Measurements from ENCODE around the gene ERCC6L2.

The ERCC6L2 gene

GRCh38 chr9:96006296-96006879, 130.9 kb downstream of the ERCC6L2 start:
- Histone ChIP-seq H2BK120ac (ENCODE audit: low read depth, low read length) (no peak overlapping the region), H2AK5ac (ENCODE audit: low read length) (no peak overlapping the region)

DNA sequence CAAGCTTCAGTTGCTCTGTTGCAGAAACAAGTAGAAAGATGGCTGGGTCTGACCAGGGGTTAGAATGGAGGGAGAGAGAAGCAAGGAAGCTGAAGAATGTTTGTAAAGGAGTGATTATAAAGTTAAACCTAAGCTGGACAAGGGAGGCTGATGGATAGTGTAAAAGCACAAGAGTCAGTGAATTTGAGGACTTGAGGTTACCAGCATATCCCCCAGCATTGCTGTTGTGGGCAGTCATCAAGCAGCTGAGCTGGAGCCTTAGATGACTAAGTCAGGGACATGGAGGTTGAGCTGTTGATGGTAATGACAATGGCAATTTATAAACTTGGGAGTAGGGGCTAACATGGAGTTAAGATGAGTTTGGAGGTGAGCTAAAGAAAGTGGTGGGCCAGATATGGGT, 131.5 kb downstream of the ERCC6L2 start:
- Histone ChIP-seq H2BK5ac (ENCODE audit: low read length) (no peak overlapping the region), H4K5ac (ENCODE audit: low read length) (no peak overlapping the region), H3K79me1 (ENCODE audit: low read length) (no peaks in the 10 kb centered on the region), H2BK15ac (replicated peaks; ENCODE audit: low read depth) (no peak overlapping the region), H3K9ac (ENCODE audit: low read length) (no peak overlapping the region), H3K23ac (ENCODE audit: low read length) (no peak overlapping the region), H3K56ac (ENCODE audit: low read length) (no peak overlapping the region), H2AK5ac (ENCODE audit: low read length) (no peak overlapping the region), H3K18ac (ENCODE audit: low read length) (no peak overlapping the region), H3K27me3 (ENCODE audit: insufficient read depth, low read length, poor library complexity) (no peaks in the 10 kb centered on the region), H3K4me2 (ENCODE audit: low read length) (no peak overlapping the region), H3K4me3 (ENCODE audit: low read length) (no peak overlapping the region), H3K4me1 (ENCODE audit: control insufficient read depth, low read depth, low read length) (no peaks in the 10 kb centered on the region), H3K79me2 (ENCODE audit: control insufficient read depth, insufficient read depth, low read length) (no peaks in the 10 kb centered on the region), H3K4ac (ENCODE audit: low read depth, low read length) (no peak overlapping the region), H2BK120ac (ENCODE audit: low read depth, low read length) (no peak overlapping the region), H4K8ac (ENCODE audit: low read depth, low read length) (no peak overlapping the region), H3K36me3 (ENCODE audit: control insufficient read depth, insufficient read depth, low read length) (no peaks in the 10 kb centered on the region), H3K27ac (ENCODE audit: low read depth, low read length) (no peak overlapping the region)
- DNase-seq: no peak

More at GRCh38 chr9:96006296-96006879, 130.9 kb downstream of the ERCC6L2 start:
- H3K4me1 ChIP-seq (ENCODE audit: control insufficient read depth, low read depth, low read length): no peaks in the 10 kb centered on the region
- no peak overlapping the region for H3K23ac ChIP-seq (ENCODE audit: low read length)
- no peak overlapping the region for H4K5ac ChIP-seq (ENCODE audit: low read length)
- H2BK5ac ChIP-seq (ENCODE audit: low read length): no peak overlapping the region
- no peak overlapping the region for H3K56ac ChIP-seq (ENCODE audit: low read length)
- H4K8ac ChIP-seq (ENCODE audit: low read depth, low read length): no peak overlapping the region
- H3K36me3 ChIP-seq (ENCODE audit: control insufficient read depth, insufficient read depth, low read length): no peaks in the 10 kb centered on the region
- H3K79me1 ChIP-seq (ENCODE audit: low read length): no peaks in the 10 kb centered on the region
- H2BK15ac ChIP-seq (replicated peaks; ENCODE audit: low read depth): no peak overlapping the region
- no peaks in the 10 kb centered on the region for H3K79me2 ChIP-seq (ENCODE audit: control insufficient read depth, insufficient read depth, low read length)
- H3K18ac ChIP-seq (ENCODE audit: low read length): no peak overlapping the region
- no peak overlapping the region for H3K4me3 ChIP-seq (ENCODE audit: low read length)
- DNase-seq: no peak
- H3K9ac ChIP-seq (ENCODE audit: low read length): no peak overlapping the region
- no CpG with 5 or more reads among the region's 9 CpGs for WGBS (ENCODE audit: extremely low coverage, insufficient coverage, low lambda C conversion rate)
- no peak overlapping the region for H3K4me2 ChIP-seq (ENCODE audit: low read length)
- H3K27ac ChIP-seq (ENCODE audit: low read depth, low read length): no peak overlapping the region
- no peaks in the 10 kb centered on the region for H3K27me3 ChIP-seq (ENCODE audit: insufficient read depth, low read length, poor library complexity)
- no peak overlapping the region for H3K4ac ChIP-seq (ENCODE audit: low read depth, low read length)

- Histone ChIP-seq H3K79me1 (ENCODE audit: low read length) (no peaks in the 10 kb centered on the region), H3K27ac (ENCODE audit: low read depth, low read length) (no peak overlapping the region), H3K4me1 (ENCODE audit: control insufficient read depth, low read depth, low read length) (no peaks in the 10 kb centered on the region), H4K8ac (ENCODE audit: low read depth, low read length) (no peak overlapping the region), H3K4me2 (ENCODE audit: low read length) (no peak overlapping the region), H2BK15ac (replicated peaks; ENCODE audit: low read depth) (no peak overlapping the region), H3K4me3 (ENCODE audit: low read length) (no peak overlapping the region), H3K56ac (ENCODE audit: low read length) (no peak overlapping the region), H4K5ac (ENCODE audit: low read length) (no peak overlapping the region), H3K23ac (ENCODE audit: low read length) (no peak overlapping the region), H2BK120ac (ENCODE audit: low read depth, low read length) (no peak overlapping the region), H2AK5ac (ENCODE audit: low read length) (no peak overlapping the region), H3K4ac (ENCODE audit: low read depth, low read length) (no peak overlapping the region), H3K27me3 (ENCODE audit: insufficient read depth, low read length, poor library complexity) (no peaks in the 10 kb centered on the region), H3K36me3 (ENCODE audit: control insufficient read depth, insufficient read depth, low read length) (no peaks in the 10 kb centered on the region), H3K18ac (ENCODE audit: low read length) (no peak overlapping the region), H2BK5ac (ENCODE audit: low read length) (no peak overlapping the region), H3K9ac (ENCODE audit: low read length) (no peak overlapping the region), H3K79me2 (ENCODE audit: control insufficient read depth, insufficient read depth, low read length) (no peaks in the 10 kb centered on the region)
- DNase-seq: no peak
- WGBS (ENCODE audit: extremely low coverage, insufficient coverage, low lambda C conversion rate): no CpG with 5 or more reads among the region's 12 CpGs
Measured at GRCh38 chr9:96008502-96009222, 133.2 kb downstream of the ERCC6L2 start.

- Histone ChIP-seq H2BK120ac (ENCODE audit: low read depth, low read length) (no peak overlapping the region), H3K18ac (ENCODE audit: low read length) (no peak overlapping the region), H3K56ac (ENCODE audit: low read length) (no peak overlapping the region), H2BK5ac (ENCODE audit: low read length) (no peak overlapping the region), H3K4me2 (ENCODE audit: low read length) (no peak overlapping the region), H3K79me2 (ENCODE audit: control insufficient read depth, insufficient read depth, low read length) (no peaks in the 10 kb centered on the region), H4K8ac (ENCODE audit: low read depth, low read length) (no peak overlapping the region), H3K9ac (ENCODE audit: low read length) (no peak overlapping the region), H3K79me1 (ENCODE audit: low read length) (no peaks in the 10 kb centered on the region), H3K4me1 (ENCODE audit: control insufficient read depth, low read depth, low read length) (no peaks in the 10 kb centered on the region), H3K36me3 (ENCODE audit: control insufficient read depth, insufficient read depth, low read length) (no peaks in the 10 kb centered on the region), H3K27ac (ENCODE audit: low read depth, low read length) (no peak overlapping the region), H3K23ac (ENCODE audit: low read length) (no peak overlapping the region), H2BK15ac (replicated peaks; ENCODE audit: low read depth) (no peak overlapping the region), H3K4ac (ENCODE audit: low read depth, low read length) (no peak overlapping the region), H3K4me3 (ENCODE audit: low read length) (no peak overlapping the region), H4K5ac (ENCODE audit: low read length) (no peak overlapping the region), H2AK5ac (ENCODE audit: low read length) (no peak overlapping the region), H3K27me3 (ENCODE audit: insufficient read depth, low read length, poor library complexity) (no peaks in the 10 kb centered on the region)
- DNase-seq: no peak
- WGBS (ENCODE audit: extremely low coverage, insufficient coverage, low lambda C conversion rate): no CpG with 5 or more reads among the region's 2 CpGs
Measured at GRCh38 chr9:96009223-96009602, 133.7 kb downstream of the ERCC6L2 start.

DNA sequence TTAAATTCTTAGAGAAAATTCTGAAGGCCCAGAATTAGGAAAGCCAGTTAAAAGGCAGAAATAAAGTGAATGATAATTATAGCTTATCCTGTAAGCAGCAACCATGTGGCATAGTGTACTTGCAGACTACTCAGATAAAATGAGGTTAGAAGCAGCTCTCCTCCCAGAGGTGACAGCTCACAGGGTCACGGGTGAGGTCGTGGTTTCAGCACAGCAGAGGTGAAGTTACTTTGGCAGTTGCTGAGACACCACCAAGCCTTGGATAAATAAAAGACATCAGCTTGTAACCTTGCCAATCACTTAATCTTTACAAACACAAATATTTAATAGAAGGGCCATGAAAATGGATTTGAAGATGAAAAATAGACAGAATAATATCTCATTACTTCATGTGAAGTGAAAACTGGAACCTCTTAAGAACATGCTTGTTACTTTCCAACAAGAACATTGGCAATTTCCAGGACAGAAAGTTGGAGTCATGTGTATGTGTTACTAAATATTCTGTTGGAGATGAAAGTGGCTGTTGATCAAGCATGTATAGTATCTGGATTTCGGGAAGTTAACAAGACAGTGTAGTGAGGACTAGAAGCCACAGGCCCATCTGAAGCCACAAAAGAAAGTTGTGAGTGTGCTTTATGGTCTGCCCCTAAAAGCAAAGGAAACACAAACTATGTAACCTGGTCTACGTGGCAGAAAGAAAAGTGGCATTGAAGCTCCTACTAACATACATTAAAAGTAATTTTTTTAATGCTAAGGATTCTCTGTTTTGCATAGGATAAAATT, 134.4 kb downstream of the ERCC6L2 start:
- no peak overlapping the region for H3K27ac ChIP-seq (ENCODE audit: low read depth, low read length)
- H3K23ac ChIP-seq (ENCODE audit: low read length): no peak overlapping the region
- no peak overlapping the region for H3K56ac ChIP-seq (ENCODE audit: low read length)
- H3K4me3 ChIP-seq (ENCODE audit: low read length): no peak overlapping the region
- H2BK120ac ChIP-seq (ENCODE audit: low read depth, low read length): no peak overlapping the region
- no peak for DNase-seq
- no peak overlapping the region for H3K9ac ChIP-seq (ENCODE audit: low read length)
- no peak overlapping the region for H2BK15ac ChIP-seq (replicated peaks; ENCODE audit: low read depth)
- H3K36me3 ChIP-seq (ENCODE audit: control insufficient read depth, insufficient read depth, low read length): no peaks in the 10 kb centered on the region
- H3K4me1 ChIP-seq (ENCODE audit: control insufficient read depth, low read depth, low read length): no peaks in the 10 kb centered on the region
- H3K79me2 ChIP-seq (ENCODE audit: control insufficient read depth, insufficient read depth, low read length): no peaks in the 10 kb centered on the region
- no peak overlapping the region for H3K4me2 ChIP-seq (ENCODE audit: low read length)
- H4K8ac ChIP-seq (ENCODE audit: low read depth, low read length): no peak overlapping the region
- no peak overlapping the region for H3K18ac ChIP-seq (ENCODE audit: low read length)
- H3K4ac ChIP-seq (ENCODE audit: low read depth, low read length): no peak overlapping the region
- WGBS (ENCODE audit: extremely low coverage, insufficient coverage, low lambda C conversion rate): no CpG with 5 or more reads among the region's 4 CpGs
- no peaks in the 10 kb centered on the region for H3K27me3 ChIP-seq (ENCODE audit: insufficient read depth, low read length, poor library complexity)
- no peak overlapping the region for H2AK5ac ChIP-seq (ENCODE audit: low read length)
- H4K5ac ChIP-seq (ENCODE audit: low read length): no peak overlapping the region
- H2BK5ac ChIP-seq (ENCODE audit: low read length): no peak overlapping the region
- no peaks in the 10 kb centered on the region for H3K79me1 ChIP-seq (ENCODE audit: low read length)
